H1 (cell line): Measurements from ENCODE around the gene CXCL6. TPM values are rescaled to one million over a fixed set of nuclear protein-coding genes. Genes with fewer than 3 reads are reported as not detected.

ENCODE experiments used
- HDAC6 ChIP-seq: IDR thresholded peaks from one replicate; pipeline ENCODE4 v1.7.1; 2012; ENCODE audit warnings: low read depth, mild to moderate bottlenecking, inconsistent platforms, low read length, moderate library complexity
- polyA plus RNA-seq, 7 experiments: library from polyadenylated mRNA; depleted of rRNA in 3 of 7; stranded (reverse) in 5 of 7; unstranded in 2 of 7; fragments of >200 nt in 5 of 7; fragments of 200-250 nt in 2 of 7; gene quantifications; 1 replicate in 5 of 7; 2 replicates in 1 of 7; 4 replicates in 1 of 7; pipeline versions ENCODE4 v1.2.1 to v1.2.3, GENCODE V29; 2011 to 2013; ENCODE audit warnings: missing spikeins in 2 of 7, mixed read lengths in 2 of 7
- total RNA-seq: library from RNA; stranded (reverse); fragmentation: NEBNext Ultra II Directional; extraction: Animal tissue kit (Norgen Biotek cat#: 25700); gene quantifications from 2 replicates; pipeline ENCODE4 v1.2.1, GENCODE V29; 2021

Gene CXCL6
- total and polyA plus RNA-seq, 2 of the 8 experiments (the other 6 are each of a cell fraction or from before 2014, with no cell fraction given): 6.3 to 8.0 TPM

- no peak for TF ChIP-seq HDAC6
Measured at GRCh38 chr4:73864365-73864764, 27.9 kb downstream of the CXCL6 start (continued).
